Osteoblast (primary cell): ENCODE measurements around the gene CHD1L. TPM values are rescaled to one million over a fixed set of nuclear protein-coding genes. Genes with fewer than 3 reads are reported as not detected.
"Not testable (repeated sequence)": the region's sequence is repeated elsewhere in the genome, so short reads cannot be mapped to it uniquely, and the experiment has no call there.

ENCODE experiments used
- DNase-seq: peaks from one replicate; pipeline ENCODE4 v3.0.0; 2011; ENCODE audit warnings: low spot score, mixed read lengths; ENCODE audit not compliant: insufficient read length; ENCODE audit errors: missing footprints
- H2AFZ ChIP-seq: 2 replicates; pipeline ENCODE4 v1.6.0; 2011; ENCODE audit warnings: mild to moderate bottlenecking, low read length
- H3K27ac ChIP-seq: 2 replicates; pipeline ENCODE4 v1.5.1; 2011; ENCODE audit warnings: mild to moderate bottlenecking, low read depth, low read length, moderate library complexity
- H3K27me3 ChIP-seq: 2 replicates; pipeline ENCODE4 v1.6.0; 2012; ENCODE audit warnings: mild to moderate bottlenecking, control low read depth, inconsistent platforms, low read length, moderate library complexity; ENCODE audit not compliant: insufficient read depth
- H3K36me3 ChIP-seq: 2 replicates; pipeline ENCODE4 v1.5.1; 2011; ENCODE audit warnings: mild to moderate bottlenecking, low read length, control low read depth, moderate library complexity; ENCODE audit not compliant: insufficient read depth
- H3K4me1 ChIP-seq: 2 replicates; pipeline ENCODE4 v1.5.1; 2011; ENCODE audit warnings: mild to moderate bottlenecking, low read length, control low read depth, moderate library complexity; ENCODE audit not compliant: insufficient read depth
- H3K4me2 ChIP-seq: 2 replicates; pipeline ENCODE4 v1.6.0; 2011; ENCODE audit warnings: mild to moderate bottlenecking, low read length; ENCODE audit not compliant: insufficient read depth
- H3K4me3 ChIP-seq: fragments of 200-600 bp; sonication (generic); 3 replicates; pipeline ENCODE4 v1.5.1; 2012; ENCODE audit warnings: mild to moderate bottlenecking, low read length, inconsistent platforms; ENCODE audit not compliant: insufficient read depth
- H3K79me2 ChIP-seq: 2 replicates; pipeline ENCODE4 v1.6.0; 2012; ENCODE audit warnings: mild to moderate bottlenecking, low read length, control low read depth, inconsistent platforms; ENCODE audit not compliant: insufficient read depth
- H3K9me3 ChIP-seq: 2 replicates; pipeline ENCODE4 v1.5.1; 2011; ENCODE audit warnings: low read depth, low read length, control low read depth
- H4K20me1 ChIP-seq: 2 replicates; pipeline ENCODE4 v1.6.0; 2012; ENCODE audit warnings: mild to moderate bottlenecking, low read length, control low read depth; ENCODE audit not compliant: insufficient read depth
- total RNA-seq: library from RNA; depleted of rRNA; stranded (reverse); fragments of >200 nt; gene quantifications from 2 replicates; pipeline ENCODE4 v1.2.3, GENCODE V29; 2012
- TF ChIP-seq, protein P1 (sequence below): IDR thresholded peaks from 2 replicates; pipeline ENCODE4 v1.5.1; 2011; ENCODE audit warnings: mild to moderate bottlenecking, low read depth, low read length, moderate library complexity; ENCODE audit errors: extremely low read depth

CHD1L gene
- total RNA-seq, 1 donor, result 27.5 TPM

DNA sequence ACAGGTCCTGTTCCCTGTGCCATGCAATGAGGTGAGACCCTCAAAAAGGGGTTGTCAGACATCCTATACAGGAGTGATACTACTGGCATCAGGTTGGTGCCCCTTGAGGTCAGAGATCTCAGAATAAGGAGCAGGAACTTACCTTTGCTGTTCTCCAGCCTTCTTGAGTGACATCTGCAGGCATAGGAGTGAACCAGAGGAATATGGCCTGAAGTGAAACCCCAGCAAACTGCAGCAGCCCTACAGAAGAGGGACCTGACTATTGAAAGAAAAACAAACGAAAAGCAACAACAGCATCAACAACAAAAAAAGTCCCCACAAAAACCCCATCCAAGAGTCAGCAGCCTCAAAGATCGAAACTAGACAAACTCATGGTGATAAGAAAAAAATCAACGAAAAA is 74.5 kb downstream of the CHD1L start:
- no peak for DNase-seq
- H2AFZ ChIP-seq, result no peak overlapping the region

DNA sequence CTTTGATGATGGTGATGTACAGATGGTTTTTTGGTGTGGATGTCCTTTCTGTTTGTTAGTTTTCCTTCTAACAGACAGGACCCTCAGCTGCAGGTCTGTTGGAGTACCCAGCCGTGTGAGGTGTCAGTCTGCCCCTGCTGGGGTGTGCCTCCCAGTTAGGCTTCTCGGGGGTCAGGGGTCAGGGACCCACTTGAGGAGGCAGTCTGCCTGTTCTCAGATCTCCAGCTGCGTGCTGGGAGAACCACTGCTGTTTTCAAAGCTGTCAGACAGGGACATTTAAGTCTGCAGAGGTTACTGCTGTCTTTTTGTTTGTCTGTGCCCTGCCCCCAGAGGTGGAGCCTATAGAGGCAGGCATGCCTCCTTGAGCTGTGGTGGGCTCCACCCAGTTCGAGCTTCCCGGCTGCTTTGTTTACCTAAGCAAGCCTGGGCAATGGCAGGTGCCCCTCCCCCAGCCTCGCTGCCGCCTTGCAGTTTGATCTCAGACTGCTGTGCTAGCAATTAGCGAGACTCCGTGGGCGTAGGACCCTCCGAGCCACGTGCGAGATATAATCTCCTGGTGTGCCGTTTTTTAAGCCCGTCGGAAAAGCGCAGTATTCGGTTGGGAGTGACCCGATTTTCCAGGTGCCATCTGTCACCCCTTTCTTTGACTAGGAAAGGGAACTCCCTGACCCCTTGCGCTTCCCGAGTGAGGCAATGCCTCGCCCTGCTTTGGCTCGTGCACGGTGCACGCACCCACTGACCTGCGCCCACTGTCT is 84.6 kb downstream of the CHD1L start:
- not testable (repeated sequence) for H3K4me2 ChIP-seq, H3K4me3 ChIP-seq

More for the DNA sequence above, 74.5 kb downstream of the CHD1L start:
- Histone ChIP-seq H3K4me1 (no peaks in the 10 kb centered on the region), H3K4me2 (no peak overlapping the region), H3K27ac (no peak overlapping the region), H3K27me3 (no peaks in the 10 kb centered on the region), H3K79me2 (no peaks in the 10 kb centered on the region), H3K36me3 (no peaks in the 10 kb centered on the region), H3K4me3 (no peak overlapping the region), H3K9me3 (no peaks in the 10 kb centered on the region), H4K20me1 (no peaks in the 10 kb centered on the region)
- TF ChIP-seq, protein P1, sequence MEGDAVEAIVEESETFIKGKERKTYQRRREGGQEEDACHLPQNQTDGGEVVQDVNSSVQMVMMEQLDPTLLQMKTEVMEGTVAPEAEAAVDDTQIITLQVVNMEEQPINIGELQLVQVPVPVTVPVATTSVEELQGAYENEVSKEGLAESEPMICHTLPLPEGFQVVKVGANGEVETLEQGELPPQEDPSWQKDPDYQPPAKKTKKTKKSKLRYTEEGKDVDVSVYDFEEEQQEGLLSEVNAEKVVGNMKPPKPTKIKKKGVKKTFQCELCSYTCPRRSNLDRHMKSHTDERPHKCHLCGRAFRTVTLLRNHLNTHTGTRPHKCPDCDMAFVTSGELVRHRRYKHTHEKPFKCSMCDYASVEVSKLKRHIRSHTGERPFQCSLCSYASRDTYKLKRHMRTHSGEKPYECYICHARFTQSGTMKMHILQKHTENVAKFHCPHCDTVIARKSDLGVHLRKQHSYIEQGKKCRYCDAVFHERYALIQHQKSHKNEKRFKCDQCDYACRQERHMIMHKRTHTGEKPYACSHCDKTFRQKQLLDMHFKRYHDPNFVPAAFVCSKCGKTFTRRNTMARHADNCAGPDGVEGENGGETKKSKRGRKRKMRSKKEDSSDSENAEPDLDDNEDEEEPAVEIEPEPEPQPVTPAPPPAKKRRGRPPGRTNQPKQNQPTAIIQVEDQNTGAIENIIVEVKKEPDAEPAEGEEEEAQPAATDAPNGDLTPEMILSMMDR, result no peak

DNA sequence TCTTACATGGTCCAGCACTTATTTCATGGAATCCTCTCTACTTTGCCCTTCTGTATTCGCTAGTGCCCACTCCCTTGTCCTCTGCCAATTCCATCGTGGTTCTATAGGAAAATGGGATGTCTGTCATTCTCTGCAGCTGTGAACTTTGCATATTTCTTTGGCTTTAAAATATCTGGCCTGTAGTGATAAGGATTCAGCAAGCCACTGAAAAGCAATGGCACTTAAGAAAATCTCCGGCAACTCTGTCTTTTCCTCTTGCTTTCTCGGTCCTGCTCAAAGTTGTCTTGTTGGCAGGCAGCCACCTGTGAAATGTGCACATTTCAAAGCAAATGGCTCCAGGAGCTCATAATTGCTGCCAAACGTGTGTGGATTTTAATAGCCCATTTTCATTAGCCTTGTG is 91.8 kb downstream of the CHD1L start:
- no peaks in the 10 kb centered on the region for H4K20me1 ChIP-seq
- H3K27ac ChIP-seq, result no peak overlapping the region
- H2AFZ ChIP-seq, result no peak overlapping the region
- no peaks in the 10 kb centered on the region for H3K79me2 ChIP-seq
- H3K4me3 ChIP-seq, result no peak overlapping the region
- no peak for DNase-seq
- no peaks in the 10 kb centered on the region for H3K9me3 ChIP-seq
- TF ChIP-seq, protein P1, result no peak
- H3K4me2 ChIP-seq, result no peak overlapping the region
- H3K36me3 ChIP-seq, result no peaks in the 10 kb centered on the region
- no peaks in the 10 kb centered on the region for H3K4me1 ChIP-seq
- peaks cover 3% of the 10 kb centered on the region for H3K27me3 ChIP-seq

More for the DNA sequence above, 84.6 kb downstream of the CHD1L start:
- not testable (repeated sequence) for H3K9me3 ChIP-seq, H3K79me2 ChIP-seq, H3K27ac ChIP-seq, H3K36me3 ChIP-seq, H4K20me1 ChIP-seq, H3K27me3 ChIP-seq, H3K4me1 ChIP-seq, DNase-seq, H2AFZ ChIP-seq

DNA sequence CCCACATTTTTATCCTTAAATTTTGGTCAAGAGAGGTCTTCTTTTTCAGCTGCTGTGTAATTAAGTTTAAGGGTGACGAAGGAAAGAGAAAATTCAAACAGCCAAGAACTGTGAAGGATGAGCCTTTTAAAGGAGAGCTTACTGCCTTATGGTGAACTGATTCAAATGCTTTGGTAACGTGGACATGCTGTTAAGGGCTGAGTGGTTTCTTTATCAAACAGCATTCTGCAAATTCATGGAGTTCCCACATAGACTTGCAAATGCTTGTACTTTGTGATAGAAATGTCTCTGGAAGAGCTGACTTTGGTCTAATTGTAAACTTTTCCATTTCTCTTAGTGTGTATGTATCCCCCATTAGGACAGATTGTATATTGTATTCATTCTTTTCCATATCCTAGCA is 93.8 kb downstream of the CHD1L start:
- Histone ChIP-seq H3K36me3 (no peaks in the 10 kb centered on the region), H3K9me3 (no peaks in the 10 kb centered on the region), H3K4me3 (no peak overlapping the region), H3K4me2 (no peak overlapping the region), H3K79me2 (no peaks in the 10 kb centered on the region), H2AFZ (no peak overlapping the region), H4K20me1 (no peaks in the 10 kb centered on the region), H3K27ac (no peak overlapping the region), H3K4me1 (no peaks in the 10 kb centered on the region), H3K27me3 (peaks cover 3% of the 10 kb centered on the region)
- no peak for DNase-seq
- TF ChIP-seq, protein P1, result no peak
